ENCODE data around the gene ELFN1. TPM values are rescaled to one million over a fixed set of nuclear protein-coding genes. Genes with fewer than 3 reads are reported as not detected.
A peak's percentile ranks its signal among the peaks of the same experiment; 100 is the strongest.

The ELFN1 gene
- total and polyA plus RNA-seq, 9 of the 15 experiments (the other 6 are each of a cell fraction or from before 2014, with no cell fraction given): 0.04 to 0.64 (median 0.18) TPM; not detected in 2

- Histone ChIP-seq H2AFZ (ENCODE audit: low read depth, low read length) (no peak overlapping the region), H4K20me1 (replicated peaks; ENCODE audit: control insufficient read depth, insufficient read depth, low read length) (no peaks in the 10 kb centered on the region), H3K4me3 (no peak overlapping the region), H3K27ac (ENCODE audit: extremely low read depth, low read depth, low read length) (no peak overlapping the region), H3K9me1 (ENCODE audit: control insufficient read depth, insufficient read depth, low read length) (no peaks in the 10 kb centered on the region), H3K9me3 (replicated peaks; ENCODE audit: control insufficient read depth, insufficient read depth, low read depth, low read length) (peaks cover 5% of the 10 kb centered on the region), H3K36me3 (ENCODE audit: control insufficient read depth, insufficient read depth, low read length) (no peaks in the 10 kb centered on the region), H3K27me3 (ENCODE audit: control insufficient read depth in 2 of 2, insufficient read depth in 2 of 2, low read length in 2 of 2) (peaks cover 7 to 34% of the 10 kb centered on the region in 2 experiments; a peak in 4 of 5 replicates), H3K79me2 (ENCODE audit: control insufficient read depth, insufficient read depth, low read length) (no peaks in the 10 kb centered on the region), H3K4me2 (ENCODE audit: insufficient read depth, low read length) (no peak overlapping the region), H3K9ac (ENCODE audit: insufficient read depth in 1 of 2, low read depth in 2 of 2, low read length in 2 of 2) (no peak overlapping the region), H3K4me1 (replicated peaks in 1 of 2; ENCODE audit: control insufficient read depth in 2 of 2, insufficient read depth in 2 of 2, low read length in 2 of 2) (peaks cover 4 to 27% of the 10 kb centered on the region in 2 experiments; a peak in 2 of 5 replicates)
- intact Hi-C loops (cut with micrococcal nuclease) (loop anchor here (10.0 kb wide), 1 partner anchor 65 kb away; no protein-coding TSS in a partner anchor), in situ Hi-C loops (cut with MboI) (no loop called here)
- ChIA-PET CTCF (ENCODE audit: low intra/inter-chr PET ratio) (interaction anchor here (0.6 kb wide), 1 partner anchor 131 kb away, joined by 4 read pairs; no protein-coding TSS in a partner anchor), POLR2A (interaction anchor here (0.8 to 1.0 kb wide), 3 partner anchors 19 to 202 kb away, joined by 3 to 4 read pairs (median 4); no protein-coding TSS in a partner anchor)
- 6% methylated on average over 3 of the region's 4 CpGs for WGBS (ENCODE audit: insufficient coverage, low coverage, missing lambda C conversion rate)
- FAIRE-seq (peak; percentile 60), ATAC-seq (no peak), DNase-seq (ENCODE audit: extremely low read depth in 1 of 4, low spot score in 3 of 4) (peak in 3 of 4 experiments; percentile 33 to 39 (median 38))
- no TSS peak for BruUV-seq (replicated peaks)
- TF ChIP-seq ZNF764 (CRISPR knock-in tag; IDR thresholded peaks at IDR 0.05; ENCODE audit: low read depth) (peak; percentile 99), TRIM28 (IDR thresholded peaks at IDR 0.05) (peak; percentile 91), ZNF507 (tag; conservative IDR thresholded peaks at IDR 0.05) (no peak), ADNP (tag; IDR thresholded peaks at IDR 0.05) (peak; percentile 62; the same call in 1 of the 2 replicates), ZNF280A (IDR thresholded peaks at IDR 0.05; ENCODE audit: low read depth, partially characterized antibody) (peak; percentile 46), HNRNPK (IDR thresholded peaks at IDR 0.05; ENCODE audit: low read depth, low read length, poor library complexity, severe bottlenecking) (no peak), POLR2H (tag; IDR thresholded peaks at IDR 0.05; ENCODE audit: low read depth) (no peak), GTF3C2 (IDR thresholded peaks at IDR 0.05; ENCODE audit: borderline replicate concordance, extremely low read depth, insufficient read length) (peak; percentile 28), CTCF (IDR thresholded peaks at IDR 0.05 in 2 of 3, conservative IDR thresholded peaks at IDR 0.05 in 1 of 3; ENCODE audit: insufficient read depth in 2 of 3, low read depth in 1 of 3, low read length in 3 of 3) (peak; percentile 38 to 61 (median 44); a peak in 5 of 6 replicates), ZNF175 (CRISPR knock-in tag; IDR thresholded peaks at IDR 0.05; ENCODE audit: low read depth) (no peak), MYNN (IDR thresholded peaks at IDR 0.05) (no peak), MYNN (CRISPR knock-in tag; IDR thresholded peaks at IDR 0.05) (no peak), CBX3 (IDR thresholded peaks at IDR 0.05; ENCODE audit: borderline replicate concordance in 1 of 2, low read length in 2 of 2) (peak in 1 of 2 experiments; percentile 97; a peak in 2 of 3 replicates), U2AF2 (optimal IDR thresholded peaks at IDR 0.05; ENCODE audit: low read depth, low read length) (no peak), CBX5 (IDR thresholded peaks at IDR 0.05; ENCODE audit: borderline replicate concordance, low read depth) (peak; percentile 57; the same call in 1 of the 2 replicates), SMC3 (conservative IDR thresholded peaks at IDR 0.05; ENCODE audit: insufficient read depth, low read depth, low read length) (0 out of 2 replicates have a peak, but pooled peaks have one; percentile 6)
Measured at GRCh38 chr7:1709900-1710299, 39.8 kb downstream of the ELFN1 start.
